Measurements from ENCODE around the gene CNDP2.

DNA sequence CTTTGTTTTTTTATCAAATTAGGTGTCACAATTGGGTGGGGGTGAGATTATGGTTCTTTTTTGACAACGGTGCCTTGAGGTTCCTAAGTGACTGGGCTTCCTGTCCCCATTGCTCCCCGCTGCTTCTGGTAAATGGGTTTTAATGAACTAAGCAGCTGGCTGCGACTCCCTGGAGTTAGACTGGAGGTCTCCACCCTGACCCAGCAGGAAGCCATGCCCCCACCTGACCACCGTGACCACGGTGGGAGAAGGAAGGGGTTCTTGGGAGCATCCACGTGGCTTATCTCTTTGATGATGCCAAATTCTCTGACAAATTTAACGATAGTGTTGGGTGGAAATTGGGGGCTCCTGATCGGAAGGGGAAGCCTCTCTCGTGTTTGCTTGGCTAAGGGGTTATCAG, 12.2 kb downstream of the CNDP2 start:
- TF ChIP-seq CTCF (IDR thresholded peaks at IDR 0.05): no peak
- TF ChIP-seq POLR2A (IDR thresholded peaks at IDR 0.05): no peak
- TF ChIP-seq EP300 (IDR thresholded peaks at IDR 0.05): no peak
